Measurements from ENCODE around the gene BABAM2.
"Not testable (repeated sequence)": the region's sequence is repeated elsewhere in the genome, so short reads cannot be mapped to it uniquely, and the experiment has no call there.

Gene BABAM2

DNA sequence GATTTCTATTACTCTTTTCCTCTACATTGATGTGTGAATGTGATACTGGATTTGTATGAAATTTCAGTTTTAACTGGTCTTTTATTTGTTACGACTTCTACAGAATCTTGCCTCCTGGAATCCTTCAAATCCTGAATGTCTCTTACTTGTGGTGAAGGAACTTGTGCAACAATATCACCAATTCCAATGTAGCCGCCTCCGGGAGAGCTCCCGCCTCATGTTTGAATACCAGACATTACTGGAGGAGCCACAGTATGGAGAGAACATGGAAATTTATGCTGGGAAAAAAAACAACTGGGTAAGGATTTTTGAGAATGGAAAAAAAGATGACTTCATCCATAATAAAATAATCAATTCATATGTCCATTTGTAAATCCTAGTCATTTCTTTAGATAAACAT lies 134.6 kb downstream of the BABAM2 start:
- no peak for DNase-seq (ENCODE audit: low read depth in 2 of 2)

DNA sequence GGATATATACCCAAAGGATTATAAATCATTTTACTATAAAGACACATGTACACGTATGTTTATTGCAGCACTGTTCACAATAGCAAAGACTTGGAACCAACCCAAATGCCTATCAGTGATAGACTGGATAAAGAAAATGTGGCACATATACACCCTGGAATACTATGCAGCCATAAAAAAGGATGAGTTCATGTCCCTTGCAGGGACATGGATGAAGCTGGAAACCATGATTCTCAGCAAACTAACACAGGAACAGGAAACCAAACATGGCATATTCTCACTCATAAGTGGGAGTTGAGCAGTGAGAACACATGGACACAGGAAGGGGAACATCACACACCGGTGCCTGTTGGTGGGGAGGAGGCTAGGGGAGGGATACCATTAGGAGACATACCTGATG lies 135.7 kb downstream of the BABAM2 start:
- not testable (repeated sequence) for DNase-seq (ENCODE audit: low read depth in 2 of 2)

DNA sequence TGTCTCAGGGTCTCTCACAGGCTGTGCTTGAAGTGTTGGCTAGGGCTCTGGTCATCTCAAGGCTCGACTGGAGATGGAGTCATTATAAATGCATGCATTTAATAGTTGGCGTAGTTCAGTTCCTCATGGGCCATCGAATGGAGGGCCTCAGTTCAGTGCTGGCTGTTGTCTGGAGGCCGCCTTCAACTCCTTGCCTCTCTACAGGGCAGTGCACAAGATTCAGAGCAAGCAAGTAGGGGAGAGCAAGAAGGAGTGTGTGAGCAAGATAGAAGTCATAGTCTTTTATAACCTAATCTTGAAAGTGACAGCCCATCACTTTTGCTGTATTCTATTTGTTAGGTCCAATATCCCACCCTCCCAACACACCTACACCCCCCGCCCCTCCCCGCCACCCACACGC lies 137.5 kb downstream of the BABAM2 start:
- no peak for DNase-seq (ENCODE audit: low read depth in 2 of 2)

DNA sequence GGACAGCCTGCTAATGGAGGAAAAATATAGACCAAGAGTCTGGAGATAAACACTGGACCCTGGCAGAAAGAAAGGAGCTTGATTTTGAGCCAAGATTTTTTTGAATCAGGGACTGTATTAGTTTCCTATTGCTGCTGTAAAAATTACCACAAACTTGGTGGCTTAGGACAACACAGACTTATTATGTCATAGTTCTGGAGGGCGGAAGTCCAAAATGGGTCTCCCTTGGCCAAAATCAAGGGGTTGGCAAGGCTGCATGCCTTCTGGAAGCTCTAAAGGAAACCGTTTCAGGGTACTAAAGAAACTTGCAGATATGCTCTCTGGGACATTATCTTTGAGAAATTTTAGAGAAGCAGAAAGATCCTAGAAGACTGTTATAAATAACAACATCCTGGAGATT lies 140.1 kb downstream of the BABAM2 start:
- DNase-seq (ENCODE audit: low read depth in 2 of 2): no peak

DNA sequence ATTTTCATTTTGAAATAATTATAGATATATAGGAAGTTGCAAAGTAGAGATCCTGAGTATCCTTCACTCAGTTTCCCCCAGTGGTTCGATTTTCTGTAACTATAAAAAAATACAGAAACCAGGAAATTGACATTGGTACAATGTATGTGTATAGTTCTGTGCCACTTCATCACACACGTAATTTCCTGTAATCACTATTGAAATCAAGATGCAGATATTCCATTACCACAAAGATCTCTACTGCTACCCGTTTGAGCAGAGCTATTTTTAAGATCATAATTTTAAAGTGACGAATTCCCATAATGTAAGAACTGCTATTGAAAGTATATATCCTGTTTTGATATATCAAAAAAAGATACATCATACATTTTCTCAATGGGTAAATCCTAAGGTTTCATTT lies 142.3 kb downstream of the BABAM2 start:
- DNase-seq (ENCODE audit: low read depth in 2 of 2): no peak

DNA sequence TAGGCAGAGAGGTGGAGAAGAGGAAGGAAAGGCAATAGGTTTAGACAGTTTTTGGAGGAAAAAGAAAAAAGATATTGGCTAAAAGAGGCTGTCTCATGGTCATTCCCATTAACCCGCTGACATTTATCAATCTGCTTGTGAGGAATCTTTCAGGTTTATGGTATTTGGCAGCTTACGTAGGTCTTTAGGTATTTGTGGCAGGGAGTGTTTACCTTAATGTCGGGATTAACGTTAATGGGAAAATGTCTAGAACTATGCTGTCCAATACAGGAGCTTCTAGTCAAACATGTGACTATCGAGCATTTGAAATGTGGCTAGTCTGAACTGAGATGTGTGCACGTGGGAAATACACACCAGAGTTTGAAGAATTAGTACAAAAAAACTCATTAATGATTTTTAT lies 144.2 kb downstream of the BABAM2 start:
- DNase-seq (ENCODE audit: low read depth in 2 of 2): no peak

DNA sequence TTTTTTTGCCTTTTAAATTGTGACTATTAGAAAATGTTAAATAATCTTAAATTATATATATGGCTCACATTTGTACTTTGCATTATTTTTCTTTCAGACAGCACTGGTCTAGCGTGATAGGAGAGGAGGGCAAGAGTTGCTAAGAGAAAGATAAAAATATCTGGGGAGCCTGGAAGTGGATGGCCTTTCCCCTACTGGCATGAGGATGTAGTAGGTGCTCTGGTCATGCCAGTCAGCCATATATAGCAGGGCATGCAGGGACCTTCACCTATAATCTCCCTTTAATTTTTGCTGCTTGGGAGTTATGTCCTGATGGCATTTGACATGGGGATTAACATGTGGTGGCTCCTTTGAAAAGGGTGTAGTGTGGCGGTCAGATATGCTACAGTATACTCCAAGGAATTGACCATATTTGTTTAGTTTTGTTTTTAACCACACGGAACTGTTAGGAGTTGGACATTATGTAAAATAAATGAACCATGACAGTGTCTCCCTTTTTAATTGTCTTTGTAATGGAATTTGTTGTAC lies 144.7 kb downstream of the BABAM2 start:
- DNase-seq (ENCODE audit: low read depth in 2 of 2): no peak

DNA sequence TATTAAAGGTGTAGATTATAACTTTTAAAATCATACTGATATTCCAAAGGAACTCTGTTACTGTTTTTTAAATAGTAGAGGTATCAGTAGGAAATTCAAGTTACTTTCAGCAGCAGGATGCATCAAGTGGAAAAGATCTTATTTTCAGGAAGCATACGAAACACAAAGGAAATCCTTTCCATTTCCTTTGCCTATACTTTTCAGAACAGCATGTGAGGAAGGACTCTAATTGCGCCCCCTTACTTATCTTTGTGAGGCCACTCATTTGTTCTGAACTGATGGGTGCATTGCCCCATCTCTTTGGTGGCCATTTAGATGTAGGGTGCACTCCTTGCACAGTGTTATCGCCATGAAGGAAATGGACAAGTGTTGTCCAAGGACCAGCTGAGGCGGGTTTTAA lies 145.3 kb downstream of the BABAM2 start:
- no peak for DNase-seq (ENCODE audit: low read depth in 2 of 2)

DNA sequence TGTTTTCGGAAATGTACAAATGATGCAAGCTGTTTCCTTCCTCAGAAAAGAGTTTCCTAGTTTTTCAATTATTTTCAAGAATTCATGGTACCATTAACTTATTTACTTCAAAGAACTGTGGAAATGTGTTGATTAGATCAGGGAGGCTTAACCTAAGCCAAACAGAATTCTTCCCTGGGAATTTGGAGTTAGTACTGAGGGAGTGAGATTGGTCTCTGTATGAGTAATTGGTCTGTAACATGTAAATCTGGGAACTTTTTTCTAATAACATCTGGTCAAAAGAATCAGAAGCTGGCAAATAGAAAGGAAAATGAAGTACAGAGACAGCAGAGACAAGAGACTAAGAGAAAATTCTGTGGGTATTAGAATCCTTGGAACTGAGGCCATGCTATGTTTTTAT lies 145.8 kb downstream of the BABAM2 start:
- DNase-seq (ENCODE audit: low read depth in 2 of 2): no peak

DNA sequence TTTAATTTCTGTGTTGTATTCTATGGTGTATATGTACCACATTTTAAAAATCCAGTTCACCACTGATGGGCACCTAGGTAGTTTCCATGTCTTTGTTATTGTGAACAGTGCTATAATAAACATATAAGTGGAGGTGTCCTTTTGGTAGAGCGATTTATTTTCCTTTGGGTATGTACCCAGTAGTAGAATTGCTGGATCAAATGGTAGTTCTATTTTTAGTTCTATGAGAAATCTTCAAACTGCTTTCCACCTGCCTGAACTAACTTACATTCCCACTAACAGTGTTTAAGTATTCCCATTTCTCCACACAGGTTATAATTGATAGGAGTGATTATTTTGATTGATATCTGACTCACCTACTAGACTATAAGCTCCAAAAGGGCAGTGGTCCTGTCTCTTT lies 148.2 kb downstream of the BABAM2 start:
- DNase-seq (ENCODE audit: low read depth in 2 of 2): no peak

DNA sequence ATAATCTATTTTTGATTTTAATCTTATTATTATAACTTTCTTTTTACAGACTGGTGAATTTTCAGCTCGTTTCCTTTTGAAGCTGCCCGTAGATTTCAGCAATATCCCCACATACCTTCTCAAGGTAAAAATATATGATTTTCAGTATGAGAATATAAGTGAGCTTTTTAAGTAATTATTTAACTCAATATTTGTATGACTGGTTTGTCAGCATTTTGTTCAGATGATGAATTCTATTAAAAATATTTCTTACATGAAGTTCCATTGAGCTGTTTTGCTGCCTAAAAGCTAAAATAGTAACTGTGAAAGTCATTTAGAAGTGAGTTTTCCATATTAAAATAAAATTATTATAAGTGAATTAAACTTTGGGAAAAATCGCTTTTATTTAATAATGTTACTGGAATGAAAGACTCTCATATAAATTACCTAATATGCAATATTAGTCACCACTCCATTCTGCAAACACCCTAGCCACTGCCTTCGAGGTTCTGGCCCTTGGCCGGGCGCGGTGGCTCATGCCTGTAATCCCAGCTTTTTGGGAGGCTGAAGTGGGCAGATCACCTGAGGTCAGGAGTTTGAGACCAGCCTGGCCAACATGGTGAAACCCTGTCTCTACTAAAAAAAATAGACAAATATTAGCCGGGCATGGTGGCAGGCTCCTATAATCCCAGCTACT lies 155.3 kb downstream of the BABAM2 start:
- DNase-seq (ENCODE audit: low read depth in 2 of 2): no peak

DNA sequence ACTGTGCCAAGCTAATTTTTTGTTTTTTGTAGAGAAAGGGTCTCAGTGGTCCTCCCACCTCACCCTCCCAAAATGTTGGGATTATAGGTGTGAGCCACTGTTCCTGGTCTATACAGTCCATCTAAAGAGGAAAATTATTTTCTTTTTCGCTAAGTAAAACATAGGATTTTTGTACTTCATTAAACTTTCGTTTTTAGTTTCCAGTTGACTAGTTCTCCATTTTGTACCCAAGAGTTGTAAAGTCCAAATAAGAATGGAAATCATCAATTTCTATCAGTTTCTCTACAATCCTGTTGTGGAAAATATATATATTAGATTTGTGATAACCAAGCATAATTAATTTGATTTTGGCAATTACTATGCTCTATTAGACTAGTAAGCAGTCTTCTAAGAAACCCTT lies 156.4 kb downstream of the BABAM2 start:
- DNase-seq (ENCODE audit: low read depth in 2 of 2): no peak

DNA sequence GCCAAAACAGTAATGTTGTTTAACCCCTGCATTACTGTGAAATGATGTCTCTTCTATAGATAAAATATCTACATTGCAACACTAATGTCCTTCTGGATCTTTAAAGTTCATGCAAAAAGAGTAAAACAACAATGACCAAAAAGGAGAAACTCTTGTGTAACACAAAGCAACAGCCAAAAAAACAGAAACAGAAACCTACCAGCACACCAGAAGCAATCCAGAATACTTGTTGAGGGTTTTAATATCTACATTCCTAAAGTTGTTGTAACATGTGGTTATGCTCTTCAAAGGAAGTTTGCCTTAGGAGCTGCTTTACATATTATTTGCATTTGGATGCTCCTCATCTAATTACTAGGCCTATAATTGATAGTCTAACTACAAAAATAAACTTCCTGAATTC lies 157.2 kb downstream of the BABAM2 start:
- no peak for DNase-seq (ENCODE audit: low read depth in 2 of 2)

DNA sequence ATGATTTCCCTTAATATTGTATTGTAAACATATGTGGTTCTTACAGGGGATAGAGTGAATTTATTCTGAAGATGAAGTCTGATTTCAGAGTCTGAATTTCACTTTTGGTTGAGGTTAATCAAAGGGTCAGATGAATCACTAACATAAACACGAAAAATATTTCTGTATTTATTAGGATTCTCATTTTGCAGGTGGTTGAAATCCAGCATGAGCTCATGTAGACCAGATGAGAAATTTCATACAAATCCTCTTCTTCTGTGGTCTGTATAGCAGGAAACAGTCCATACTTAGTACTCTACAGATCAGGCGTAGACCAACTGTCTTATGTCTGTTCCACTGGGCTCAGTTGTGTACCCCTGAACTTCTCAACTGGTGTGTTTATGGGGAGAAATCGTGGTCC lies 157.8 kb downstream of the BABAM2 start:
- no peak for DNase-seq (ENCODE audit: low read depth in 2 of 2)

DNA sequence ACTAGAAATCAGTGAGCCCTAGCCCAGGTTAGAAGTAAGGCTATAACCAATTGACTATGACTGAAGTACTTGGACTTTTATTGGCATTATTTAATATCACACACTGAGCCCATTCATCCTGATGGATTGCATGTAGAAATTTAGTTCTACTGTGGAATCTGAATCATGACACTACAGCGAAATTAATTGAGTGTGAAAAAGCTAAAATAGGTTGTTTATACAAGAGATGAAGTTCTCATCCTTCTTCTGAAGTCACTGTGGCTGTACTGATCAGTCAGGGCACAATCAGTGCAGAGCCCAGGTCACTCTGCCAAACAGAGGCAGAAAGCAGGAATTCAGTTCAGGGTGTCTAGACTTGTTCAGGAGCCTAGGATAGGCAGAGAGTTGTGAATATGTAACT lies 158.9 kb downstream of the BABAM2 start:
- no peak for DNase-seq (ENCODE audit: low read depth in 2 of 2)

DNA sequence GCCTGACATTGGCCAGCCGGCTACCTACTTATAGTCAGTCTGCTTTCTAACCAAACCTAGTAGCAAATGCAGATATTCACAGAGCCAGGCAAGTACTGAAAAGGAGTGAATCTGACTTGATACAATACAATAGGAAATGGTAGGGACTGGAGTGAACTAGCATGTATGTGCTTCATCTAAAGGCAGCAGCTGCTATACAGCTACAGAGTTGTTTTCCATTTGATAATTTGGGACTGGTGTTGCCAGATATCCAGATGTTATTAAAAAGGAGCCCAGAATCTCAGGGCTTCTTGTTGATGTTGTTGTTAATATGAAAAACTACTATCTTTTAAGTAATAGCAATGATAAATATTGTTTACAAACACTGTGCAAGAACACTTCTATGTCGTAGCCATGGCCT lies 159.4 kb downstream of the BABAM2 start:
- DNase-seq (ENCODE audit: low read depth in 2 of 2): no peak

DNA sequence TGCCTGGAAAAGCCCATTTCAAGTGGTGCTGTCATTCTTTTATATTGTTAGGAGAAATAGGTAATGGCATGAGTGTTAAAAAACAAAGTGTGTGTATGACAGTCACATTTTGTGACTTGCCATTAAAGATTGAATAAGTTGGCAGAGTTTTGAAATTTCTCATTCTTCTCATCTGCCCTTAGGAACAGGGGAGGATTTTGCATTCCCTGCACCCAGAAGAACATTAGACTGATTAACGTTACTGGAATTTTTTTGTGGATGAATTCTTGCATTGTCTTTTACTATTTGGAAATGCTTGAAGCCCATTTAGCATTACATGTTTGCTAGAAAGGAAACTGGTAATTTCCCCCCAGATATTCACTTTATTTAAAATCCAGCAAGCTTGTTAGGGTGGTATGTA lies 162.2 kb downstream of the BABAM2 start:
- no peak for DNase-seq (ENCODE audit: low read depth in 2 of 2)

DNA sequence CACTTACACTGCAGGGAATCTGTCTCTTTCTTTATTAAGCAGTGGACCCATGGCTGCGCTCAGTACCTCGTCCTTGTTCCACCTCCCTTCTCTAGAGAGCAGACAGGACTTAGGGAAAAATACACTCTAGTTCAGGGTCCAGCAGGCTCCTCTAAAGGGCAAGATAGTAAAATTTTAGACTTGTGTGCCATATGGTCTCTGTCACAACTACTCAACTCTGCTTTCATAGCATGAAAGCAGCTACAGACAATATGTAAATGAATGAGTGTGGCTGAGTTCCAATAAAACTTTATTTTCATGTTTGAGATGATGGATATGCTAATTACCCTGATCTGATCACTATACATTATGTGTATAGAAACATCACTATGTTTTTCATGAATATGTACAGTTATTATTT lies 163.1 kb downstream of the BABAM2 start:
- DNase-seq (ENCODE audit: low read depth in 2 of 2): no peak

DNA sequence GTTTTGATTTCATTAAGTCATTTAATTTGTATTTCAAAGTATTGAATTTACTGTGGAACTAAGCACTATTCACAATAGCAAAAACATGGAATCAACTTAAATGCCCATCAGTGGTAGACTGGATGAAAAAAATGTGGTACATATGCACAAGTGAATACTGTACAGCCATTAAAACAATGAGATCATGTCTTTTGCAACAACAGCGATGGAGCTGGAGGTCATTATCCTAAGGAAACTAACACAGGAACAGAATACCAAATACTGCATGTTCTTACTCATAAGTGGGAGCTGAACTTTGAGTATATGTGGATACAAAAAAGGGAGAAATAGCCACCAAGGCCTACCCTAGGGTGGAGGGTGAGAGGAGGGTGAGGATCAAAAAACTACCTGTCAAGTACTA lies 164.4 kb downstream of the BABAM2 start:
- DNase-seq (ENCODE audit: low read depth in 2 of 2): no peak

DNA sequence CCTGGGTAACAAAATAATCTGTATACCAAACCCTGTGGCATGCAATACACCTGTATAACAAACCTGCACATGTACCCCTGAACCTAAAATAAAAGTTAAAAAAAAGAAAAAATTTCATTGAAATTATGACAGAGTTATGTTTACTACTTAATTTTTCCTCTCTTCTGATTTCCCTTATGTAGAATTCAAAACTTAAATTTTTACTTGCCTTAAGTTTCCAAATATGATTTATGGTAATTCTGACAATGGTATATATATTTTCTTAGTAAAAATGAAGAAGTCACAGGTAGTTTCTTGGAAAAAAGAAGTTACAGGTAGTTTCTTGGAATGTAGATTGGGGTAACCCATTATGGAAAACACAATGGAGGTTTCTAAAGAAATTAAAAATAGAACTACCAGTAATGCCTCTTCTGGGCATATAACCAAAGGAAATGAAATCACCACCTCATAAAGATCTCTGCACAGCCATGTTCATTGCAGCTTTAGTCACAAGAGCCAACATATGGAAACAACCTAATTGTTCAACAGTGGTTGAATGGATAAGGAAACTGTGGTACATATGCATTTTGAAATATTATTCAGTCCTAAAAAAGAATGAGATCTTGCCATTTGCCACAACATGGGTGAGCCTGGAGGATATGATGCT lies 164.9 kb downstream of the BABAM2 start:
- DNase-seq (ENCODE audit: low read depth in 2 of 2): no peak

DNA sequence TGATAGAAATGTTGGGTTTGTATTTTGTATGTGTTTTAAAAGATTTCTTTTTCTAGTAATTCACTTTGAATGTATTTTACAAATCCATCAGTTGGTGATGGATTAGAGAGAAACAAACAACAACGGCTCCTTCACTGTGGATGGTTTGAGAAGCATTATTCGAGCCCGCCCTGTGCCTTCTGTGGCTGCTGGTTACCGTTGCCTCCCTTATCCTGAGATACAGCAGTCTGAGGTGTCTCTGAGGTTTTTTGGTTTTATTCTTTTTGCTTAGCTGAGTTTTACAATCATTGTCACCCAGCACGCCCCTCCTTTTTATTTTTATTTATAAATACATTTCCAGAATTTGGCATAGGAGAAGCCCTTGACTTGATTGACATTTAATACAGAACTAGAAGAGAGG lies 168.3 kb downstream of the BABAM2 start:
- no peak for DNase-seq (ENCODE audit: low read depth in 2 of 2)

DNA sequence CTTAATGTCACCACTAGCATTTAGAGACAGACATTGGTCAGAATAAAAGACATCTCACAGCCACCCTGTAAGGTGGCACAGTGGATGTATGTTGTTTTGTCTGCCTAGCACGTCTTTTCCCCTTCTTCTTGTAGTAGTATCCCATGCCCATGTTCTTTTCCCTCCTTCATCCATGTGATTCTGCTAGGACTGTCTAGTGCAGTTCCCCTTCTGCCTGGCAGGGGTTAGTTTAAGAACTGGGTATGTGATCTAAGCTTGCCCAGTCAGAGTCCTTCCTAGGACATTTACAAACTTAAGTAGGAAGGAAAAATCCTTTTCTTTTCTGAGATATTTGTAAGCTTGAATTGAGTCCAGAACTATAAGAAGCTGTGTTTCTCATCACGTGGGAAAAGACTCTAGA lies 172.3 kb downstream of the BABAM2 start:
- DNase-seq (ENCODE audit: low read depth in 2 of 2): no peak

DNA sequence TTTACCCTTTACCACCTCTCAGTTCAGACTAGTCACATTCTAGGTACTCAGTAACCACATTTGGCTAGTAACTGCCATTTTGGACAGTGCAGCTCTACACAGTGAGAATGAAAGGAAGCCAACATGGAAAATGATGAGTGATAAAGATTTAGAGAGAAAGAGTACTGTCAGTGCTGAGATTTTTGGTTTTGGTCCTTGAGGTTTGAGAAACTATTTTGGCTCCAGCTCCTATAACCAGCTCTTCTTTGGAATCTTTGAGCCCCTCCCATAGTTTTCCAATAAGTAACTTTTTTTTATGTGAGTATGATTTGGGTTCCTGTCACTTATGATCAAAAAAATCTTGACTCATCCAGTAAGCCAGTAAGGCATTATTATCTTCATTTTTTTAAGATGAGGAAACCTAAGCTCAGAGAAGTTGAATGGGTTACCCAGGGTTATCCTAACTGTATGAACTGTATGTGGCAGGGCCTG lies 173.0 kb downstream of the BABAM2 start:
- DNase-seq (ENCODE audit: low read depth in 2 of 2): no peak

DNA sequence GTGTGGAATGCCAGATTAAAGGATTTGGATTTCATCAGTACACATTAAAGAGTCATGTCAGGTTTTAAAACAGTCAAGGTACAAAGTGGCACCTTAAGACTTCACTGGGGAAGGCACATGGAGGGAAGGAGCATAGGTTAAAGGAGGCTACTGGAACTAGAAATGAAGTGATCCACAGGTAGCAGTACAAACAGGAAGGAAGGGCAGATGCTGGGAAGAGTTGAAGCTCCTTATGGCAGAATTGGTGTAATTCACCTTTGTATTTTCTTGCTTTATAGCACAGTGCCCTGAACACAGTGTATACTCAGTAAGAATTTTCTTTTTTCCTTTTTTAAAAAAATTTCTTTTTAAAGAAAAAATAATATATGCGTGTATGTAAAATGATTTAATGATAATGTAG lies 177.1 kb downstream of the BABAM2 start:
- no peak for DNase-seq (ENCODE audit: low read depth in 2 of 2)

Data from stimulated activated CD4-positive, alpha-beta T cell treated with anti-CD3 and anti-CD28 coated beads, Interleukin-15, amount 100 ng/mL, for 48 hours (primary cell).